ENCODE measurements around the gene AUTS2. TPM values are rescaled to one million over a fixed set of nuclear protein-coding genes. Genes with fewer than 3 reads are reported as not detected.

AUTS2 gene
- total RNA-seq, 1 donor from 2014 or later: 26.1 TPM

- no peak for ATAC-seq
- DNase-seq (ENCODE audit: low spot score): no peak
These were observed 1103.7 kb downstream of the AUTS2 start for GRCh38 chr7:70701991-70702390.

DNA sequence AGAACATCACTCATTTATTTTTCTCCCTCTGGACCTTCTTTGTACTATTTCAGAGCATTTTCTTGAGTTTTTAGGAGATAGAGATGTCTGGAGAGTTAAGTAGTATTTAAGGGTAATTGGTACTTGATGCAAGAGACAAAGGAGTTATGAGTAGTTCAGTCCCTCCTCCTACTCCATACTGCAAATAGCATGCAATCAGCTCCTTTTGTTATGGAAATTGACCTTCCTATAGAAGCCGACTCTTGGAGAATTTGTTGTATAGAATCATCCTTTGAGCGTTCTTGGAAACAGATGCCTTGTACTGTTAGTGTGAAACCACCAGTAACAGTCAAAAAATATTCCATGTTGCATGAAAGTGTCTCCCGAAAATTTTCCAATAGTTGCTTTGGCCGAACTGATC lies 1105.5 kb downstream of the AUTS2 start:
- no peak for DNase-seq (ENCODE audit: low spot score)
- no peak for ATAC-seq

DNA sequence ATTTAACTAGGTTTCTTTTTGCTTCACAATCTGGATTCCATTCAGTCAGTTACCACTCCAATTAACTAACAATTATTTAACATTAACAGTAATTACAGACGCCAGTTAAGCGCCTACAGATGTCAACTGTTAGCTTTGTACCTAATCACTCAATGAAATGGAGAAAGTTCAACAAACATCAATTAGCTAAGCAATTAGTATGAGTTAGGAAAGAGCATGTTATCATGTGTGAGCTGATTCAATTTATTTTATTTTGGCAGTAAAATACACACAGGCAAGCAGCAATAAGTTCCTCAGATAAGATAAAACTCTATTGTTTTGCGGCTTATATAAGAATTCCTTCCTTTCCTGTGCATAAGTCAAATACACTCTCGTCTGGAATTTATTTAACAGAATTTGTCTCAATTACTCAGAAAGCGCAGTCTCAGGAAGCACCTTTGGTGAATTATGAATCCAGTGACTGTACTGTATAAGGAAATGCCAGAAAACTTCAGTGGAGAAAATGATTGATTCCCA lies 1106.6 kb downstream of the AUTS2 start:
- no peak for ATAC-seq
- no peak for DNase-seq (ENCODE audit: low spot score)

GRCh38 chr7:70706204-70706603 lies 1107.9 kb downstream of the AUTS2 start:
- no peak for ATAC-seq
- no peak for DNase-seq (ENCODE audit: low spot score)

DNA sequence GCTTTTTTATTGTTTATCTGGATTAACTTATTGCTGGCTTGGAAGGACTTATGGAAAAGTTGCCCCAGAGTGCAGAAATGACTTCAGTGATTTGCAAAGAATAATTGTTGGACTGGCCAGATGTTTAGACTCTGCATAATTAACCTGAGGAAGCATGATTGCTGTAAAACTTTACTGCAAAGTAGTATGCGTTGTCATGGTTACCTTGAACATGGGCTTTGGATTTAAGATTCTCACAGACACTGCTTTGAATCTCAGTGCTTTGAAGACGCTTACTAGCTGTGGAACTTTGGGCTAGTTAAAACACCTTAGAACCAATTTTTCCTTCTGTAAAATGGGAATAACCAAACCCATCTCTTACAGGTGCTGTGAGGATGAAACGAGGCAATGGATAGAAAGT lies 1108.4 kb downstream of the AUTS2 start:
- no peak for DNase-seq (ENCODE audit: low spot score)
- ATAC-seq: no peak

DNA sequence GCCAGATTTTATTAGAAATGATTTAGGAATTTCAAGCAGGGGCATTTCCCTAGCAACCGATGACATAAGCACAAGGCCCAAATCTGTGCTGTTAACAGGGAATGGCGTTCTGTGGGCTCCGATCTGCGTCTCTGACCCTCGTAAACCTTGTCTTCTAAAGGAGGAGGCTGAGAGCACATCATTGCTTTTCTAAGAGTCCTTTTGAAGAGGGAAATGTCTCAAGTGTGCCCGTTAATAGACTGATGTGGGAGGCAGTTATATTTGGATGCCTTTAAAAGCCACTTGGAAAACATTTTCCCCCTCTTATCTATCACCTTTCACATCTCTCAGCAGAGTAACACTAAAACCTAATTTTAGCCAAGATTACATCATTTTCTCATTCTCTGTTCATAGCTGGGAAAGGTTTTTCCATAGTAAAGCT lies 1109.6 kb downstream of the AUTS2 start:
- no peak for ATAC-seq
- DNase-seq (ENCODE audit: low spot score): no peak

- DNase-seq (ENCODE audit: low spot score) (no peak), ATAC-seq (no peak)
These were observed 1111.8 kb downstream of the AUTS2 start for GRCh38 chr7:70710011-70710480.

DNA sequence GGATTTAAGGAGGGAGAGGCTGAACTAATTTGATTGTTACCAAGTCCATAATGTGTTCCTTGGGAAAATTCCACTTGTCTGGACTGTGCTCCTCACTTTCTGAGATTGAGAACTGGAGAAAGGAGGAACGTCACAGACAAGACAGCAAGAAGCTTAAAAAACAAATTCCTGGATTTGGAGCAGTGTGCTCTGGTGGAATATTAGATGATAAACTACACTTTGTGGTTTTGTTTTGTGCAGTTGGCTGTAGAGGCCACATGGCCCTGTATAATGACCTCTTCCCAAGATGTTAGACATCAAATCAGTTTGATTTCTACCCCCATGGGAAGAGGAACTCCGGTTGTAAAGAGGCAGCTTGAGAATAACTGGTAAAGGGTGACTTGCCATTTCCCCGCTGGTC lies 1112.4 kb downstream of the AUTS2 start:
- DNase-seq (ENCODE audit: low spot score) (no peak), ATAC-seq (no peak)

DNA sequence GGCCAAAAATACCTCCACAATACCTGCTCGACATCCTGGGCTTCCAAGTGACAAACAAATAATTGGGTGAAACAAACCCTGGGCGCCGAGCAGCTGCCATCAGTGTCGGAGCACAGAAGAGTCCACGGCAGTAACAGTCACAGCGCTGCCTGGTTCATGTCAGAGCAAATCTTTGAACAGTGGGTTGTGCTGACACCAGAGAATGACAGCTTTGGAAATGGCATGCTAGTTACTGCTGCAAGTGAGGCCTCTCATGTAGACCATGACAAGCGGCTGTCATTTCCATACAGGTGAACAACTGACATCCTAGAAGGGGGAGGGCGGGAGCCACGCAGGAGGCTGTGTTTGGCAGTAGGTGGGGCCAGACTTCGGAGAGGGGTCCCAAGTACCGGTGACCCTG lies 1113.2 kb downstream of the AUTS2 start:
- no peak for DNase-seq (ENCODE audit: low spot score)
- peak; percentile 23 for ATAC-seq

DNA sequence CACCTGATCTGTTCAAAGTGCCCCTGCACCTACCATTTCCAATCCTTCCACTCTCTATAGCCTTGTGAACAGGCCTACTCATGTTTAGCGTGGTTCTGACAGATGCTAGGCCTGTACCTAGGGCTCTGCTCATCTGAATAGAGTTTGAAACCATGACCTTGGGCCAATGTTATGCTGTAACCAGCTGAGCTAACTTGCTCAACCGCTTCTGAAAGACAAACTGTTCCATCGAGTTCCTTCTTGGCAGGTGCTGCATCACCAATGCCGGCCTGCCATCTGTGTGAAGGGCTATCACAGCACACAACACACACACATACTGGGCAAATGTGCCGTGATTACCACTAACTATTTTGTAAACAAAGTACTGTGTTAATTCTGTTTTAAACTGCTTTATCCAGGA lies 1114.7 kb downstream of the AUTS2 start:
- peak; percentile 78 for ATAC-seq
- peak; percentile 81 for DNase-seq (ENCODE audit: low spot score)

- ATAC-seq (peak; percentile 46), DNase-seq (ENCODE audit: low spot score) (peak; percentile 57)
These were observed 1116.3 kb downstream of the AUTS2 start for GRCh38 chr7:70714506-70715038.

DNA sequence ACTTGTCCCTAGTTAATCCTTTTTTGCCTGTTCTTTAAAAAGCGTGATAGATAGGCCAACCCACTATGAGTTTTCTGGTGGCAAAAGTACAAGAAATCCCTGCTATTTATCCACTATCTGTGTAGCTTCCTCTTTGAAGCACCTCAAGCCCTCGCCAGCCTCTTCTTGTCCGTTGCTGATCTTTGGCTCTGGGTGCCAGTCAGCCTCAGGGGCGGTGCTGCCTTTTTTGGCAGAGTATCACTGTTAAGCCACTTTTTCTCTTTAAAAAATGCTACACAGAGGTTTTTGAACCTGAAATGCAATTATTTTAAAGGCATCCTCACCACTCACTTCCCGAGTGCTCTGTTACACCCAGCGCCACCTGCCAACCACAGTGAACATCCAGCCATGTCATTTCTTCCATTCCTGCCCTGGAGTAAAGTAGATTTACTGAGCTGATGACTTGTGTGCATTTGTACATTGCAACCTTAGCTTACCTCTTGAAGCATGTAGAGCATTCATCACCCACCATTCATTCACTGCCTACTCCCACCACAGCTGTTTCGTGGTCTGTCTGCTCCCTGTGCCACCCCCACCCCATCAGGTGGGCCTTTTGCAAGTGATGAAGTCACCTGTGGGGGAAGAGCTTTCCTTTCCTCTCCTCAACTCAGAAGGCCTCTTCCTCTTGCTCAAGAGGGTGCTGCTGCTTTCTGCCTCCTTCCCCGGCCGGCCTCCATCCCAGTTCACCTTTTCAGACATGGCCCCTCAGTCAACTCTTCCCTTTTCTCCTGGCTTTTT lies 1119.5 kb downstream of the AUTS2 start:
- peak; percentile 70 for DNase-seq (ENCODE audit: low spot score)

GRCh38 chr7:70719125-70719524 lies 1120.8 kb downstream of the AUTS2 start:
- ATAC-seq (no peak), DNase-seq (ENCODE audit: low spot score) (no peak)

More for the DNA sequence above, 1119.5 kb downstream of the AUTS2 start:
- peak; percentile 64 for ATAC-seq

- ATAC-seq: no peak
These were observed 1122.1 kb downstream of the AUTS2 start for GRCh38 chr7:70720191-70720873.

DNA sequence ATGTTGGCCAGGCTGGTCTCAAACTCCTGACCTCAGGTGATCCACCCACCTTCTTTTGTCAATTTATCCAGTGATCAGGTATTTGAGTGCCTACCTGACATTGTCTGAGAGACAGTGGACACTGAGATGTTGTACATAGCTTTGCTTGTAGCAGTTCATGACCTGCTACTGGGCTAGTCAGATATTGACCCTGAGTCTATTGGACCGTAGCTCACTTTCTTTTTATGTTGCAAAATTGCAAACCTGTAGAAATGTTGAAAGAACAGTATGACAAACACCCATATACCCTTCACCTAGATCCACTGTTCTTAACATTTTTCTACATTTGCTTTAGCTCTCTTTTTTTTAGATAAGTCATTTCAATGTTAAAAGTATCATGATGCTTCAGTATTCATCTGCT lies 1123.2 kb downstream of the AUTS2 start:
- no peak for DNase-seq (ENCODE audit: low spot score)
- peak; percentile 81 for ATAC-seq

More at GRCh38 chr7:70720191-70720873, 1122.1 kb downstream of the AUTS2 start:
- DNase-seq (ENCODE audit: low spot score): no peak

- ATAC-seq (peak; percentile 13), DNase-seq (ENCODE audit: low spot score) (no peak)
These were observed 1125.1 kb downstream of the AUTS2 start for GRCh38 chr7:70723339-70723738.

DNA sequence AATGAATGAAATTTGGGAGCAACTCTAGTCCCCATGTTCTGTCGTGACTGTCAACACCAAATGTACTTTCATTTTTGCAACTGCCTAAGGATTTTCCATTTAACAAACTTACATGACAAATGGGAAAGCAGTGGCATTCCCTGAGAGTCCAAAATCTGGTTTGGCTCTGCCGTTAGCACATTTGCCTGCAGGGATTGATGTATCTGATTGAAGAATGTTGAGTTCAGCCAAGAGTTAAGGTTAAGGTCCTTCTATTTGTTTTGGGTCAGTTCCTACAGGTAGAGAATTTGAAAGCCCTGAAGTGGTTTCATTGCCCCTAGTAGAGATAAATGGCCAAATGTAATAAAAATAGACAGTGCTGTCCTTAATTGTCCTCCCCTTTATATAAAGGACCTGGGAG lies 1127.2 kb downstream of the AUTS2 start:
- DNase-seq (ENCODE audit: low spot score): no peak
- peak; percentile 34 for ATAC-seq

DNA sequence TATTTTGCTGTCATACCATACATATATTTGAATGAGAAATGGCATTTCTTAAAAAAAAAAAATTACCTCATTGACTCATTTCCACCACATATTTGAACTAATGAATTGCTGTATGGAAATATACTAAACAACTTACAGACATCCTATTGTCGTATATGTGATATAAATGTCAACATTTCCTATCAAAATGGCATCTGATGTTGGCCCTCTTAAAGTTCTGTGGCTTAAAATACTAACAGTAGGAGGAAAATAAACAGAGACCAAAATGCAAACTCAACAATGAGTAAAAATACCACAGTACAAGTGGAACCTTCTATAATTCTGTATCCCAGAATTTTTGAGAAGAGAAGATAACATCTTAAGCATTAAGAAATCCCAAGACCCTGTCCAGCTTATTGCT lies 1128.0 kb downstream of the AUTS2 start:
- DNase-seq (ENCODE audit: low spot score) (no peak), ATAC-seq (no peak)

- ATAC-seq: peak; percentile 8
- DNase-seq (ENCODE audit: low spot score): no peak
These were observed 1128.7 kb downstream of the AUTS2 start for GRCh38 chr7:70726951-70727378.

GRCh38 chr7:70727861-70728260 lies 1129.6 kb downstream of the AUTS2 start:
- ATAC-seq (no peak), DNase-seq (ENCODE audit: low spot score) (no peak)

- ATAC-seq (peak; percentile 17), DNase-seq (ENCODE audit: low spot score) (no peak)
These were observed 1130.7 kb downstream of the AUTS2 start for GRCh38 chr7:70728872-70729552.
